HUDEP-2 (cell line): Measurements from ENCODE around the gene MNAT1.
"Not testable (repeated sequence)": the region's sequence is repeated elsewhere in the genome, so short reads cannot be mapped to it uniquely, and the experiment has no call there.

Experiments used
- DNase-seq, 76 experiments: peaks; one replicate each; lab custom pipeline; 2025; ENCODE audit not compliant: unreplicated experiment in 76 of 76; lab: John Stamatoyannopoulos, UW

Gene MNAT1

DNA sequence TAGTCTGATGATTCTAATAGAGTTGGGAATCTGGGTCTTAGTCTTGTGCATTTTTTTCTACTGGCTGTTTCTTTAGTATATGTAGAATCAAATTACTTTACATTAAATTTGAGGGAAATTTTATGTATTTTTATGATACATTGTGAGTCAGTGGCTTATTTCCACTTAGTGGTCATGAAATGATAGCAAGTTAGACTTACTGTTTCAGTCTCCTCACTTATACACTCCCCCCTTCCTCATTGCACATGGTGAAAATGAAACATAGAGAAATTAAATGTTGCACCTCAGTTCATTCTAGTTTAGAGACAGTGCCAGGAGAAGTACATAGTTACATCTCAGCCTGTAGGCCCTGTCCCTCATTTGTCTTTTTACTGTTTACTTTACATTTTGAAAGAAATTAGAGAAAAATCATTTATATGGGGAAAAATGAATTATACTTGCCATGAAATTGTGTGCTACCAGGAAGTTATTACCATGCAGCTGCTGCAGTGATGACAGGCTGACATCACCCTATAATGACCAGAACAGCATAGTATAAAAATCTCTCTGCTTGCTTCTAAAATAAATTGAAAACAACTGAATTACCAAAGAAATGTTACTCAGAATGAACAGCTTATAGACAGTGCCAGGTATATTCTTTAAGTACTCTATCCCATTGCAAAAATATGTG lies 133.1 kb downstream of the MNAT1 start:
- no peak for DNase-seq

- no peak for DNase-seq
Measured at GRCh38 chr14:60878121-60878520, 143.6 kb downstream of the MNAT1 start.

GRCh38 chr14:60878536-60878935 lies 144.0 kb downstream of the MNAT1 start:
- DNase-seq = no peak

- no peak for DNase-seq
Measured at GRCh38 chr14:60882219-60882618, 147.7 kb downstream of the MNAT1 start.

- no peak for DNase-seq
Measured at GRCh38 chr14:60884134-60884533, 149.6 kb downstream of the MNAT1 start.

DNA sequence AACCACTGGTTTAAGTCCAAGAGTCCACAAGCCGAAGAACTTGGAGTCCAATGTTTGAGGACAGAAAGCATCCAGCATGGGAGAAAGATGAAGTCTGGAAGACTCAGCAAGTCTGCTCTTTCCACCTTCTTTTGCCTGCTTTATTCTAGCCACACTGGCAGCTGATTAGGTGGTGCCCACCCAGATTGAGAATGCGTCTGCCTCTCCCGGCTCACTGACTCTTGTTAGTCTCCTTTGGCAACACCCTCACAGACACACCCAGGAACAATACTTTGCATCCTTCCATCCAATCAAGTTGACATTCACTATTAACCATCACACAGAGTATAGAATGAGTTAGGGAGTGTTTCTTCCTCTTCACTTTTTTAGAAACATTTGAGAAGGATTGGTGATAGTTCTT lies 156.1 kb downstream of the MNAT1 start:
- DNase-seq = not testable (repeated sequence)

DNA sequence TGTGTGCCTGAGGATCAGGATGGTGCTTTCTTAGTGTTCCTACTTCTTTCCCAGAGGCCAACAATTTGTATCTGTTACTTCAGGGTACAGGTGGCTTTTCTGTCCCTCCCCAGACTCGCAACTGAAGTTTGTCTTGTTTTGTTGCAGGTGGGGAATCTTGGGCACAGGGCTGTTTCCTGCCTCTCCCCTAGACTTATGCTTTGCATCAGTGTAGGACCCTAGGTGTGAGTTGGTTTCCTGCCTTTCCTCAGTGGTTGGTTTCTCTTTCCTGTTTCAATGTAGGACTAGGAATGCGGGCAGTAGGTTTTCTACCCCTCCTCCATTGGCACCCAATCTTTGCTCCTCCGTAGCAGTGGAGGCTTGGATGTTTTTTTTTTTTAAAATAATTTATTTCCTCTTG lies 159.3 kb downstream of the MNAT1 start:
- no peak for DNase-seq

GRCh38 chr14:60904381-60904780 lies 169.8 kb downstream of the MNAT1 start:
- no peak for DNase-seq

DNA sequence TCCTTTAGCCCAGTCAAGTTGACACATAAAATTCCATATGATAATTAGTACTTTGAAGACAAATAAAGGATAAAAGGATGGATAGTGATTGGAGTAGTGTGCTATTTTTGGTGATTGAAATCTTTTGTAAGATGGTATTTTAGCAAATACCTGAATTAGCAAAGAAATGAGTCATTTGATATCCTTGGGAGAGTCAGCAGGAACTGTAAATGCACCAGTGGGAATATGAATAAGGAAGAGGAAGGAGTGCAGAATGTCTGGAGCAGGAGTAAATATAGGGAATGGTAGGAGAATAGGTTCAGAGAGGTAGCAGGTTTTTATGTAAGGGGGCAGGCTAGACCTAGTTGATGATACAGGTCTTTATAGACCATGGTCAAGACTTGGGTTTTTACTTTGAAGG lies 171.4 kb downstream of the MNAT1 start:
- DNase-seq = no peak

- no peak for DNase-seq
Measured at GRCh38 chr14:60915781-60916180, 181.2 kb downstream of the MNAT1 start.

GRCh38 chr14:60922050-60922449 lies 187.5 kb downstream of the MNAT1 start:
- no peak for DNase-seq

GRCh38 chr14:60925286-60925685 lies 190.7 kb downstream of the MNAT1 start:
- no peak for DNase-seq

DNA sequence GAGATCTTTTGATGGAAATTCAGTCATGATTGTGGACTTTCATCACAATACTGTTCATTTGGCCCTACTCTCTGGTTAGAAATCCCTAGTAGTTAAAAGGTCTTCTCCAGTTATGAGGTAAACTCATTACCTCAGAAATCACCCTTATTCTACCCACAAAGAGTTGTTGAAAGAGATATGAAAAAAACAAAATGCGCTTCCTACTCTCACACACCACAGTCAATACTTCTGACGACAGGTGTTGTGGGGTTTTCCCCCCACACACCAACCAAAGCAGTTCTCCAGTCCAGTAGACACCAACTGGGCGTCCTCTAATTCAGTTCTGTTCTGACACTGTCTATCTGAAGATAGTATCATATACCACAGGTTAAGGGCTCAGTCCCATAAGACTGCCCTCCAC lies 191.4 kb downstream of the MNAT1 start:
- DNase-seq = no peak

DNA sequence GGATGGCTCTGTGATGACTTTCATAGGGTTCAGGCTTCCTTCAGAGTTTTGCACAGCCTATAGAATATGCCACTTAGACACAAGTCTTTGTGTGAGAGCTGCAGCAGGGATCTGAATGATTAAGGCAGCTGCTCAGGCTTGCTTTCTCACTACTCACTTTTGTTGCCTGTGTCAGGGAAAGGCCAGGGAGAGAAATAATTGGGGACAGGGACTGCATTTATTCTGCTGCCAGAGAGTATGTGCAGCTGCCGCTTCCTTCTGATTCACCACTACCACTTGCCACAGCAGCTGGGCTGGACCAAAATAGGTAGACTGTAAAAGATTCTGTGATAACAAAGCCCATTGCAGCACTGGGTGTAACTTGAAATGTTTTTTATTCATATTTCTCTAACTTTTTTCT lies 196.7 kb downstream of the MNAT1 start:
- peak in 6 of 76 experiments; percentile 1 to 4 (median 2) for DNase-seq

GRCh38 chr14:60933920-60934655 lies 199.5 kb downstream of the MNAT1 start:
- DNase-seq = peak in 72 of 76 experiments; percentile 6 to 81 (median 39)

- DNase-seq = no peak
Measured at GRCh38 chr14:60935319-60935718, 200.8 kb downstream of the MNAT1 start.

DNA sequence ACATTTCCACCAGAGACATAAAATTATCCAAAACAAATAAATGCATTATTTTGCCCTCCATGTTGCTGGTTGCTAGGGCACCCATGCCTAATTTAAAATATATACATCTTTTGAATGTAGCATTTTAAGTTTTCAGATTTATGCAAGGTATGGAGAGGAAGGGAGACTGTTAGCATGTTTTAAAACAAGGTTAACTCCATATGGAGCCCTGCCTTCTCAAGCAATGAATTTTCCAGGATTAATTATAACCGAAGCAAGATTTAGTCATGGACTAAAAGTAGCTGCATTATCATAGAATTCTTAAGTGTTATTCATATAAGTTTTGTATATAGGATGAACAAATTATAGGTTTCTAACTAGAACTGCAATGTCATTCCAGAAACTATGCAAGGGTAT lies 209.1 kb downstream of the MNAT1 start:
- no peak for DNase-seq

GRCh38 chr14:60944204-60944603 lies 209.6 kb downstream of the MNAT1 start:
- no peak for DNase-seq

- no peak for DNase-seq
Measured at GRCh38 chr14:60945984-60946383, 211.4 kb downstream of the MNAT1 start.

DNA sequence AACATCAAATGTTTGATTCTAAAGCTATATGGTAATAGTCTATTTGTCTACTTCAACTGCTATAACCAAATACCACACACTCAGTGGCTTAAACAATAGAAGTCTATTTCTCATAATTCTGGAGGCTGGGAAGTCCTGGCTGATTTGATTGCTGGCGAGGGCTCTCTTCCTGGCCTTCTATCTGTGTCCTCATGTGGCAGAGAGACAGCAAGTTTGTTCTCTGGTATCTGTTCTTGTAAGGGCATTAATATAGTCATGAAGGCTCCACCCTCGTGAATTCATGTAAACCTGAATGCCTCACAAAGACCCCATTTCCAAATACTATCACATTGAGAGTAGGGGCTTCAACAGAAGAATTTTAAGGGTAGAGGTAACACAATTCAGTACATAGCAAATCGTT lies 212.2 kb downstream of the MNAT1 start:
- no peak for DNase-seq

DNA sequence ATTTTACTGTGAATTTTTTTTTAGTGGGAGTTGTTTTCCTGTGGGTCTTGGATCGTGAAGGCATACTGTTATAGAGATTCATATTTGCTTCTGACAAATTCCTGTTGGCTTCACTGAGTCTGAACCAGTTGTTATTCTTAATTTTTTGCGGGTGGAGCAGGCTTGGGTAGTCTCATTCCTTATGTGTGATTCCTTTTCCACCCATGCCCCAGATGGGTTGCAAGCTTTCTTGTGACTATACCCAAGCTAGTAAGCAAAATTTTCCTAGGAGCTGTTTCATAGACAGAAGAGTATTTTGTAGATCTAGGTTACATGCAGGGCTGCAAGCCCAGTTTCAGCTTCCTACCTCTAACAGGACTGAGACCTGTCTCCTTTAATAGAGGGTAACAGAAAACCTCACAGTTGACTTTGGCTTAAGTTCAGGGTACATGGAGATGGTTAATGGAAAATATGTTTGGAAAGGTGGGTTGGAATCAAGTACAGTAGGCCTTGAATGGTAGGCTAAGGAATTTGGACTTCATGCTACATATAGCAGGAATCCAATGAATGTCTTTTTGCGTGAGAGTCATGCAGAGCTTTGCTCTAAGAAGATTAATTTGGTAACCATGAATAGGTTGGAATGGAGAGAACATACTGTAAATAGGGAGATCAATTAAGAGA lies 217.3 kb downstream of the MNAT1 start:
- DNase-seq = no peak

DNA sequence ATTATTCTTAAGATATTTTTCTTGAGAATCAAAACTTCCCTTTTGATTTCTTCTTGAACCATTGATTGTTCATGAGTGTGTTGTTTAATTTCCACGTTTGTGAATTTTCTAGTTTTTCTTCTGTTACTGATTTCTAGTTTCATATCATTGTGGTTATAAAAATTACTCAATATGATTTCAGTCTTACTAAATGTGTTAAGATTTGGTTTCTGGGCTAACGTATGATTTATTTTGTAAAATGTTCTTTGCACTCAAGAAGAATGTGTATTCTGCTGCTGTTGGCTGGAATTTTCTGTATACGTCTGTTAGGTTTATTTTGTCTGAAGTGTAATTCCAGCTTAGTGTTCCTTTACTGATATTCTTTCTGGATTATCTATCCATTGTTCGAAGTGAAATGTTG lies 221.6 kb downstream of the MNAT1 start:
- DNase-seq = no peak
